HCT116 (cell line): Measurements from ENCODE around the gene TSC2. TPM values are rescaled to one million over a fixed set of nuclear protein-coding genes. Genes with fewer than 3 reads are reported as not detected.

Source experiments
- ATAC-seq: fragments of 200-7000 bp; cut with Tn5 transposase; 2 replicates; pipeline ENCODE4 v1.9.1; 2020; ENCODE audit warnings: mild to moderate bottlenecking, moderate library complexity
- BruUV-seq: library from RNA; stranded (reverse); fragments of 400-500 nt; replicated peaks from 2 replicates; lab custom pipeline; 2021; lab: Mats Ljungman, UMichigan
- CTCF ChIA-PET: fragments of 300-600 bp; sonication (Branson Sonifier 250); formaldehyde crosslinking; loops from one replicate; lab custom pipeline; 2021; ENCODE audit warnings: antibody characterized with exemption; lab: Charles Lee
- POLR2A ChIA-PET: fragments of 300-600, 350-600 bp; sonication (Branson Sonifier 250); formaldehyde crosslinking; loops from one replicate; lab custom pipeline; 2021; ENCODE audit warnings: antibody characterized with exemption; lab: Charles Lee
- RAD21 ChIA-PET, 2 experiments: fragments of 300-600 bp; sonication (Branson Sonifier 250); formaldehyde crosslinking; loops; one replicate each; lab custom pipeline; 2023; ENCODE audit warnings: low total read pairs in 2 of 2; ENCODE audit not compliant: uncharacterized antibody in 2 of 2, unreplicated experiment in 2 of 2, low non-redundant PET in 1 of 2; lab: Charles Lee
- DNase-seq: peaks from one replicate; pipeline ENCODE4 v3.0.0-alpha.2; 2010; ENCODE audit warnings: low read depth, low spot score
- H2AFZ ChIP-seq: fragments of 200-600 bp; shearing (Covaris generic), sonication (generic); 2 replicates; pipeline ENCODE4 v1.6.1; 2017; ENCODE audit warnings: low read depth, mixed run types, mixed read lengths, antibody characterized with exemption, low read length; ENCODE audit not compliant: poor library complexity, severe bottlenecking
- H3K27ac ChIP-seq: 2 replicates; pipeline ENCODE4 v1.5.1; 2012; ENCODE audit warnings: low read depth, low read length
- H3K27me3 ChIP-seq: fragments of 200-600 bp; sonication (generic); 2 replicates; pipeline ENCODE4 v1.6.1; 2016; ENCODE audit warnings: mixed run types, low read length, mixed read lengths; ENCODE audit not compliant: insufficient read depth
- H3K36me3 ChIP-seq, 2 experiments: fragments of 200-500 bp in 1 of 2; fragments of 200-600 bp in 1 of 2; sonication (Bioruptor generic) in 1 of 2; sonication (generic) in 1 of 2; 2 replicates each; pipeline versions ENCODE4 v1.5.1 to v1.6.1; 2014 to 2016; ENCODE audit warnings: low read length in 2 of 2, inconsistent platforms in 1 of 2, mixed read lengths in 1 of 2, mixed run types in 1 of 2; ENCODE audit not compliant: insufficient read depth in 2 of 2, control insufficient read depth in 1 of 2
- H3K4me1 ChIP-seq, 2 experiments: fragments of 200-600 bp in 1 of 2; sonication (generic) in 1 of 2; 2 replicates each; pipeline versions ENCODE4 v1.5.1 to v1.6.1; 2012 to 2017; ENCODE audit warnings: low read length in 2 of 2, inconsistent platforms in 1 of 2, mild to moderate bottlenecking in 1 of 2, mixed read lengths in 1 of 2, mixed run types in 1 of 2, moderate library complexity in 1 of 2; ENCODE audit not compliant: insufficient read depth in 2 of 2, control insufficient read depth in 1 of 2
- H3K4me2 ChIP-seq: fragments of 200-600 bp; sonication (generic); 2 replicates; pipeline ENCODE4 v1.6.1; 2017; ENCODE audit warnings: mixed run types, low read length, mixed read lengths
- H3K4me3 ChIP-seq, 2 experiments: fragments of 200-600 bp in 1 of 2; sonication (generic) in 1 of 2; replicated peaks in 1 of 2; 2 replicates each; pipeline ENCODE4 v1.5.1; 2011 to 2016; ENCODE audit warnings: low read length in 2 of 2, control low read depth in 1 of 2, low read depth in 1 of 2, mild to moderate bottlenecking in 1 of 2, mixed read lengths in 1 of 2, mixed run types in 1 of 2
- H3K79me2 ChIP-seq: fragments of 200-600 bp; sonication (generic); 2 replicates; pipeline ENCODE4 v1.6.1; 2017; ENCODE audit warnings: mild to moderate bottlenecking, mixed run types, low read length, moderate library complexity, mixed read lengths; ENCODE audit not compliant: insufficient read depth
- H3K9ac ChIP-seq: fragments of 200-600 bp; sonication (generic); 2 replicates; pipeline ENCODE4 v1.6.1; 2016; ENCODE audit warnings: low read length, mixed read lengths
- H3K9me2 ChIP-seq: fragments of 200-600 bp; sonication (generic), shearing (Covaris generic); 2 replicates; pipeline ENCODE4 v1.6.1; 2017; ENCODE audit warnings: mixed run types, mild to moderate bottlenecking, moderate library complexity; ENCODE audit not compliant: insufficient read depth
- H3K9me3 ChIP-seq, 2 experiments: fragments of 200-500 bp in 1 of 2; fragments of 200-600 bp in 1 of 2; sonication (Bioruptor generic) in 1 of 2; sonication (generic) in 1 of 2; 2 replicates each; pipeline ENCODE4 v1.6.1; 2014 to 2017; ENCODE audit warnings: low read length in 2 of 2, mixed read lengths in 2 of 2, inconsistent platforms in 1 of 2, low read depth in 1 of 2, mild to moderate bottlenecking in 1 of 2, mixed run types in 1 of 2, moderate library complexity in 1 of 2; ENCODE audit not compliant: control insufficient read depth in 1 of 2, insufficient read depth in 1 of 2
- H4K20me1 ChIP-seq: fragments of 200-600 bp; sonication (generic), shearing (Covaris generic); 2 replicates; pipeline ENCODE4 v1.6.1; 2017; ENCODE audit warnings: mixed run types, mild to moderate bottlenecking, moderate library complexity; ENCODE audit not compliant: insufficient read depth
- ATF3 ChIP-seq: IDR thresholded peaks from 2 replicates; pipeline ENCODE4 v1.6.1; 2012
- EGR1 ChIP-seq: IDR thresholded peaks from 2 replicates; pipeline ENCODE4 v1.6.1; 2012; ENCODE audit warnings: low read depth
- EZH2 ChIP-seq: fragments of 200-600 bp; sonication (generic); IDR thresholded peaks from 2 replicates; pipeline ENCODE4 v1.6.1; 2017; ENCODE audit warnings: antibody characterized with exemption, mixed run types
- EZH2phosphoT487 ChIP-seq: fragments of 200-600 bp; IDR thresholded peaks from 2 replicates; pipeline ENCODE4 v1.6.1; 2018; ENCODE audit warnings: antibody characterized with exemption, borderline replicate concordance
- FOSL1 ChIP-seq: IDR thresholded peaks from 2 replicates; pipeline ENCODE4 v1.6.1; 2012; ENCODE audit warnings: low read depth
- POLR2A ChIP-seq: IDR thresholded peaks from 2 replicates; pipeline ENCODE4 v1.7.0; 2011; ENCODE audit warnings: borderline replicate concordance; ENCODE audit not compliant: insufficient read depth, insufficient read length; ENCODE audit errors: extremely low read depth
- RAD21 ChIP-seq: IDR thresholded peaks from 2 replicates; pipeline ENCODE4 v1.6.1; 2012; ENCODE audit warnings: low read depth, mild to moderate bottlenecking
- REST ChIP-seq: IDR thresholded peaks from 2 replicates; pipeline ENCODE4 v1.6.1; 2012; ENCODE audit warnings: low read depth
- SIN3A ChIP-seq: IDR thresholded peaks from 2 replicates; pipeline ENCODE4 v1.6.1; 2012; ENCODE audit warnings: low read depth
- SRF ChIP-seq: IDR thresholded peaks from 2 replicates; pipeline ENCODE4 v1.6.1; 2012; ENCODE audit warnings: low read depth
- TCF7L2 ChIP-seq: IDR thresholded peaks from 2 replicates; pipeline ENCODE4 v1.7.0; 2011; ENCODE audit warnings: borderline replicate concordance, inconsistent platforms; ENCODE audit not compliant: insufficient read depth, insufficient read length; ENCODE audit errors: extremely low read depth
- YY1 ChIP-seq: IDR thresholded peaks from 2 replicates; pipeline ENCODE4 v1.6.1; 2011; ENCODE audit warnings: low read length, low read depth, moderate library complexity, mild to moderate bottlenecking; ENCODE audit not compliant: insufficient replicate concordance; ENCODE audit errors: extremely low read depth
- ZFX ChIP-seq: fragments of 450-650 bp; IDR thresholded peaks from 2 replicates; pipeline ENCODE4 v1.6.1; 2017
- intact Hi-C: fragments of 100-400 bp; cut with micrococcal nuclease; formaldehyde crosslinking; loops from 2 replicates; pipeline ENCODE4 v1.10.0; 2022
- total RNA-seq: library from RNA; stranded (reverse); gene quantifications from one replicate; pipeline ENCODE4 v1.2.1, GENCODE V29; 2021; ENCODE audit not compliant: unreplicated experiment
- TF ChIP-seq, protein P1 (sequence below): IDR thresholded peaks from 2 replicates; pipeline ENCODE4 v1.6.1; 2012

Gene TSC2
- total RNA-seq, 1 experiment from 2014 or later = 74.1 TPM

DNA sequence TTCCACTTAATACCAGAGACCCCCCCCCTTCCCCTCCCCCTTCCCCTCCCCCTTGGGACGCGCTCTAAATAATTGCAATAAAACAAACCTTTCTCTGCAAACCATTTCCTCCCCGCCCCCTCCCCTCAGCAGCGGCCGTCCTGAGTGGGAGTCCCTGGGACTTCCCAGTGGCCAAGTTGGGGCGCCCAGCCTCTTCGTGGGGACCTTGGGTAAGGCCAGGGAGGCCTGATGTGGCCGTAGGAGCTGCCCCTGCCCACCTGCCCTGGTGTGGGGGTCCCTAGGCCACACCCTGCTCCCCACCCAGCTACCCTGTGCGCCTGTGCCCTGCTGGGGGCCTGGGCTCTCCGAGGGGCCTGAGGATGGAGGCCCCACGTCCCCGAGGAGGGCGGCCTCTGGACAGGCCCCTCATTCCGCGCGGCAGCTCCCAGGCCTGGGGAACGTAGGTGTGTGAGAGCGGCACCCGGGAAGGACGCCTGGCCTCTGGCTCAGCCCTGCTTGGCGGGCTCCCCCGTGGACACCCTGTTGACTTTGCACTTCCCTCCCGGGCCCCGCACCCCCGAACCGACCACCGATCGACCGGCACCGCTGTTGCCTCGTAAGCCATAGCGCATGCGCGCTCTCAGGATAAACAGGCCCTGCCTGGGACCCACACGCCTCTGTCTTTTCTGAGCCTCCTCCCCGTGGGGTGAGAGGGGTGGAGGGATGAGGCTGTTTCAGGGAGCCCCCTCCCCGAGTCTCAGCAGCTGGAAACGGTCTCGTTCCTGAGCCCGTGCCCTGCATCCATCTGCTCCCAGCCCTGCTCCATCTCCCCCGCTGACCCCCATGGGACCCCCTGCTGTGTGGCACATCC, 9.2 kb upstream of the TSC2 start:
- CTCF ChIA-PET = no interaction called here
- intact Hi-C loops = no loop called here
- H3K4me1 ChIP-seq = peaks cover 5 to 36% of the 10 kb centered on the region in 2 experiments; a peak in 2 of 4 replicates

More for the DNA sequence above, 9.2 kb upstream of the TSC2 start:
- H3K79me2 ChIP-seq = no peaks in the 10 kb centered on the region
- no peak overlapping the region for H3K4me2 ChIP-seq
- no peak overlapping the region for H3K9ac ChIP-seq
- H2AFZ ChIP-seq = no peak overlapping the region
- H3K36me3 ChIP-seq = no peaks in the 10 kb centered on the region
- TF ChIP-seq REST = no peak
- no peak for TF ChIP-seq EGR1
- no peak for TF ChIP-seq RAD21
- TF ChIP-seq FOSL1 = no peak
- no peak for TF ChIP-seq EZH2
- no peak for TF ChIP-seq YY1
- no peak for TF ChIP-seq ZFX
- TF ChIP-seq, protein P1, sequence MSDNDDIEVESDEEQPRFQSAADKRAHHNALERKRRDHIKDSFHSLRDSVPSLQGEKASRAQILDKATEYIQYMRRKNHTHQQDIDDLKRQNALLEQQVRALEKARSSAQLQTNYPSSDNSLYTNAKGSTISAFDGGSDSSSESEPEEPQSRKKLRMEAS = no peak
- no peak for TF ChIP-seq ATF3
- no peak for TF ChIP-seq POLR2A
- no peak for TF ChIP-seq SRF
- TF ChIP-seq TCF7L2 = no peak
- TF ChIP-seq EZH2phosphoT487 = no peak
- TF ChIP-seq SIN3A = no peak
- no peaks in the 10 kb centered on the region for H4K20me1 ChIP-seq
- H3K9me2 ChIP-seq = no peaks in the 10 kb centered on the region
- H3K4me3 ChIP-seq = no peak overlapping the region
- BruUV-seq = no TSS peak
- no peaks in the 10 kb centered on the region for H3K9me3 ChIP-seq
- DNase-seq (no peak), ATAC-seq (no peak)
- RAD21 ChIA-PET = no interaction called here
- POLR2A ChIA-PET = no interaction called here
- H3K27ac ChIP-seq = no peak overlapping the region; the same call in 1 of the 2 replicates
- no peaks in the 10 kb centered on the region for H3K27me3 ChIP-seq
